Measurements from ENCODE around the gene HBE1. TPM values are rescaled to one million over a fixed set of nuclear protein-coding genes. Genes with fewer than 3 reads are reported as not detected.

The HBE1 gene
- total and polyA plus RNA-seq, 9 of the 15 experiments (the other 6 are each of a cell fraction or from before 2014, with no cell fraction given), result 612 to 10,250 (median 2,181) TPM

GRCh38 chr11:5275369-5276110, 5.8 kb upstream of the HBE1 start (continued):
- TF ChIP-seq CBFB (CRISPR knock-in tag; IDR thresholded peaks at IDR 0.05) (no peak), CBFA2T3 (IDR thresholded peaks at IDR 0.05) (peak; percentile 92), TAF7 (tag; IDR thresholded peaks at IDR 0.05) (no peak), ZFP91 (CRISPR knock-in tag; IDR thresholded peaks at IDR 0.05) (no peak), RBM25 (IDR thresholded peaks at IDR 0.05; ENCODE audit: low read depth, low read length, severe bottlenecking) (no peak), RBM34 (IDR thresholded peaks at IDR 0.05; ENCODE audit: borderline replicate concordance, insufficient read depth, low read length) (no peak), CREB1 (IDR thresholded peaks at IDR 0.05) (peak; percentile 70), CREB1 (CRISPR knock-in tag; IDR thresholded peaks at IDR 0.05) (no peak), DIDO1 (tag; IDR thresholded peaks at IDR 0.05; ENCODE audit: low read depth) (no peak), TEAD1 (CRISPR knock-in tag; IDR thresholded peaks at IDR 0.05) (0 out of 4 replicates have a peak, but pooled peaks of 1 of the 2 experiments have one; percentile 8), BCOR (IDR thresholded peaks at IDR 0.05) (no peak), HNRNPH1 (optimal IDR thresholded peaks at IDR 0.05; ENCODE audit: low read depth, low read length) (no peak), SLC30A9 (CRISPR knock-in tag; IDR thresholded peaks at IDR 0.05) (no peak), CAMTA2 (CRISPR knock-in tag; conservative IDR thresholded peaks at IDR 0.05) (no peak), RBFOX2 (IDR thresholded peaks at IDR 0.05; ENCODE audit: low read depth, low read length) (no peak), CCNT2 (IDR thresholded peaks at IDR 0.05; ENCODE audit: borderline replicate concordance, extremely low read depth, insufficient read length, low read depth, low read length) (peak; percentile 44), HOXB6 (CRISPR knock-in tag; IDR thresholded peaks at IDR 0.05; ENCODE audit: borderline replicate concordance) (no peak), ELF4 (CRISPR knock-in tag; IDR thresholded peaks at IDR 0.05) (peak; percentile 45), ARID3B (CRISPR knock-in tag; IDR thresholded peaks at IDR 0.05; ENCODE audit: borderline replicate concordance) (no peak), MEF2D (tag; conservative IDR thresholded peaks at IDR 0.05; ENCODE audit: low read depth) (no peak), TRIM25 (IDR thresholded peaks at IDR 0.05; ENCODE audit: borderline replicate concordance) (no peak), NONO (IDR thresholded peaks at IDR 0.05; ENCODE audit: low read depth in 2 of 2, low read length in 1 of 2) (no peak)
- TF ChIP-seq, protein P1, sequence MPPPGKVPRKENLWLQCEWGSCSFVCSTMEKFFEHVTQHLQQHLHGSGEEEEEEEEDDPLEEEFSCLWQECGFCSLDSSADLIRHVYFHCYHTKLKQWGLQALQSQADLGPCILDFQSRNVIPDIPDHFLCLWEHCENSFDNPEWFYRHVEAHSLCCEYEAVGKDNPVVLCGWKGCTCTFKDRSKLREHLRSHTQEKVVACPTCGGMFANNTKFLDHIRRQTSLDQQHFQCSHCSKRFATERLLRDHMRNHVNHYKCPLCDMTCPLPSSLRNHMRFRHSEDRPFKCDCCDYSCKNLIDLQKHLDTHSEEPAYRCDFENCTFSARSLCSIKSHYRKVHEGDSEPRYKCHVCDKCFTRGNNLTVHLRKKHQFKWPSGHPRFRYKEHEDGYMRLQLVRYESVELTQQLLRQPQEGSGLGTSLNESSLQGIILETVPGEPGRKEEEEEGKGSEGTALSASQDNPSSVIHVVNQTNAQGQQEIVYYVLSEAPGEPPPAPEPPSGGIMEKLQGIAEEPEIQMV (tag; conservative IDR thresholded peaks at IDR 0.05; ENCODE audit: low read depth), result no peak

Measured in K562 (cell line).